Measurements from ENCODE around the gene HAND2. TPM values are rescaled to one million over a fixed set of nuclear protein-coding genes. Genes with fewer than 3 reads are reported as not detected.

The HAND2 gene
- total RNA-seq, 1 donor from 2014 or later, result 26.0 TPM

DNA sequence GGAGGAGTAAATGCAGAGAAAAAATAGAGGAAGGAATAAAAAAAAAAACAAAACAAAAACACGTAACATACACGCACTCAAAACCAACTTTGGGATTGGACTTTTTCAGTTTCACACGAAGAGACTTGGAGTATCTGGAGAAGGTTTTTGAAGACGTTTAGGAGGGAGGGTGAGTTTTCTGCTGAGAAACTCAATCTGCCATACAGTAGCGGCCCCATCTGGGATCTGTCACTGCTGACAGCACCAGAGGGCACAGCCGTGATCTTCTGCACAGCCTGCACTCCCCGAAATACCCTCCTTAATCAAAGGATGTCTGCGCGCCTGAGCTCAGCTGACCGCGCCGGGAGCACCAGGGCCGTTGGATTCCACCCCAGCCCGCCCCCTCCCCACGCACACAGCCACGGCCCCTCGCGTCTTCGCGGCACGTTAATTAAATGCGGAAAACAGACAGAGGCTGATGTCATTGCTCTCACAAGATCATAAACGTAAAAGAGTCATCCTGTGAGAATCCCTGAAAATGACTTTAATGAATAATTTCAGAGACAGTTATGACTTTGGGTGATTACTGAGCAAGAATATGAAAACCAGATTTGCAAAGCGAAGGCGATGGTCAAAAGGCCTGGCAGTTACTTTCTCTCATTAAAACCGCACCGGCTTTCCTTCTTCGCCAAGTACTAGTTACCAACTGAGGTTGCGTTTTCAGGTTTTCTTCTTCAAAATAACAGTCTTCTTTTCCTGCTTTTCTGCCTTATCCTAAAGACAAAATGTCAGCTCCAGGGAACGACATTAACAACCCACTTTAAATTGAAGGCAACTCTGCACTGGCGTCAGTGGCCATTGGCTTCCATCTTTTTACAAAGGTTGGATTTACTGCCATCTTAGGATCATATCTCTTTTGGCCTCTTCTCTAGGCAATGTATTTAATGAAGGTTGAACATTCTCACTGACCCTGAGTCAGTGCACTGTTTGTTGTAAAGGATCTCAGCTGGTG lies 10.6 kb downstream of the HAND2 start:
- peaks cover 46% of the 10 kb centered on the region for H3K4me1 ChIP-seq
- no peak for TF ChIP-seq POLR2AphosphoS5 (IDR thresholded peaks at IDR 0.05; ENCODE audit: insufficient read depth in 1 of 2, low read depth in 1 of 2)
- TF ChIP-seq POLR2A (IDR thresholded peaks at IDR 0.05), result no peak
- TF ChIP-seq, protein P1, sequence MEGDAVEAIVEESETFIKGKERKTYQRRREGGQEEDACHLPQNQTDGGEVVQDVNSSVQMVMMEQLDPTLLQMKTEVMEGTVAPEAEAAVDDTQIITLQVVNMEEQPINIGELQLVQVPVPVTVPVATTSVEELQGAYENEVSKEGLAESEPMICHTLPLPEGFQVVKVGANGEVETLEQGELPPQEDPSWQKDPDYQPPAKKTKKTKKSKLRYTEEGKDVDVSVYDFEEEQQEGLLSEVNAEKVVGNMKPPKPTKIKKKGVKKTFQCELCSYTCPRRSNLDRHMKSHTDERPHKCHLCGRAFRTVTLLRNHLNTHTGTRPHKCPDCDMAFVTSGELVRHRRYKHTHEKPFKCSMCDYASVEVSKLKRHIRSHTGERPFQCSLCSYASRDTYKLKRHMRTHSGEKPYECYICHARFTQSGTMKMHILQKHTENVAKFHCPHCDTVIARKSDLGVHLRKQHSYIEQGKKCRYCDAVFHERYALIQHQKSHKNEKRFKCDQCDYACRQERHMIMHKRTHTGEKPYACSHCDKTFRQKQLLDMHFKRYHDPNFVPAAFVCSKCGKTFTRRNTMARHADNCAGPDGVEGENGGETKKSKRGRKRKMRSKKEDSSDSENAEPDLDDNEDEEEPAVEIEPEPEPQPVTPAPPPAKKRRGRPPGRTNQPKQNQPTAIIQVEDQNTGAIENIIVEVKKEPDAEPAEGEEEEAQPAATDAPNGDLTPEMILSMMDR (IDR thresholded peaks at IDR 0.05), result no peak
- no peaks in the 10 kb centered on the region for H3K9me3 ChIP-seq
- peak in 1 of 2 donors; percentile 40 for DNase-seq (ENCODE audit: extremely low spot score in 2 of 2)
- H3K4me3 ChIP-seq, result peak overlapping the region; percentile 2 to 17
- intact Hi-C loops (cut with DNase I), result no loop called here
- no peaks in the 10 kb centered on the region for H3K36me3 ChIP-seq
- H3K27me3 ChIP-seq, result peaks cover 4% of the 10 kb centered on the region
- H3K27ac ChIP-seq, result peak overlapping the region; percentile 37

DNA sequence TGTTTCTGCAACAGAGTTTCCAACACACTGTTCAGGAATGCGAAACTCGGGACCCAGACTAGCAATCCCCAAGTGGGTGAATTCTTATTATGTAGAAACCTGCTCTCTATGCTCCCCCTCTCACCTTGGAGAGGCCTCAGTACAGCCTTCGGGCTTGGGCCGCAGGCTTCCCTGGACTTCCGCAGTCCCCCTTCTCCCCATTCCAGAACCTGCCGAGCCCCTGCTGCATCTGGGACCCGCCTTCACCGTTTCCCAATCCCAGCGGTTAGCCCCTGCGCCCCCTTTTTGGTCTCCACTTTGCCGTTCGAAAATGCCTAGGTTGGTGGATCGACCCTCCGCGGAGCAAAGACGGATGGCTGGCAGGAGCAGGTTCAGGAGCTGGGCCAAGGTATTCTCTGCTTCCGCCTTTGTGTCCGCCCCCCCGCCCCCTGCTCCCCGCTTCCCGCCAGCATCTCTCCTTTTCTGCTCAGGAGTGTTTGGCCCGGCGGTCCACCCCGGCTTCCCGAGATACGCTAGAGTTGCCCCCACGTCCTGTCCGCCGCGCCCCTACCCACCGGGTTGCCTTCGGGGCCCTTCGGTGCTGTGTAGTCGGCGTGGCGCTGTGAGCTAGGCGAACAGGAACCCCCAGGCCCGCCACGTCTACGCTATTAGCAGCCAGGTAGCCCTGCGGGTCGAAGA lies 11.5 kb downstream of the HAND2 start:
- H3K27me3 ChIP-seq, result peaks cover 4% of the 10 kb centered on the region
- H3K4me3 ChIP-seq, result peak overlapping the region; percentile 2 to 17

DNA sequence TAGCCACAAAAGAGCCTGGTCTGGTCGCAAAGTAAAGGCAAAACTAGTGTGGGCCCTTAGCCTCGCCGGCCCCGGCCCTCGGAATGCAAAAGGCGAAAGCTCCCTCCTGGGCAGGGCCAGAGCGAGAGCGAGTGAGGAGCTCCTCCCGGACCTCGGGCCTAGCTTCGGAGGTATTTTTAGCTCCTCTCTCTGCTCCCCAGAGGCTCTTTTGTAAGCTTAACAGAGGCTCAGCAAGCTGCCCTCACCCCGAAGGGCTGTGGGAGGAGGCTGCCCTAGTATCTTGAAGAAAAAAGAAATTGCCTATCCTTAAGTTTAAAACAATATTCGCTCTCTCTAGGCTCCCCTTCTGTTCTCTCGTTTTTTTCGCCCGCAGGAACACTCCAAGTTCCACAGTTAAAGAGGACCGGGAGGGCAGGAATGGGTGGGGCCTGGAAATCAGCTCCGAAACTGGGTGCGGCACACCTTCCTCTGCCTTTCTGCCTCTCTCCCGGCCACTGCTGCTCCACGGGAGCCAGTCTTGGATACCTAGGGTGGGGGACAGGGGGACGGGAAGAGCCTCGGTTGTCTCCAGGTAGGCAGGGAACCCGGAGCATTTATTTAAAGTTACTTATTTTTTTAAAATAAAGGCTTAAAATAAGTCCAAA lies 12.1 kb downstream of the HAND2 start:
- peaks cover 42% of the 10 kb centered on the region for H3K4me1 ChIP-seq
- no peaks in the 10 kb centered on the region for H3K9me3 ChIP-seq
- TF ChIP-seq POLR2AphosphoS5 (IDR thresholded peaks at IDR 0.05; ENCODE audit: insufficient read depth in 1 of 2, low read depth in 1 of 2), result no peak
- TF ChIP-seq POLR2A (IDR thresholded peaks at IDR 0.05), result no peak
- TF ChIP-seq, protein P1 (IDR thresholded peaks at IDR 0.05), result no peak
- intact Hi-C loops (cut with DNase I), result no loop called here
- H3K4me3 ChIP-seq, result no peak overlapping the region
- no peaks in the 10 kb centered on the region for H3K36me3 ChIP-seq
- peaks cover 4% of the 10 kb centered on the region for H3K27me3 ChIP-seq
- peak; percentile 56 to 61 for DNase-seq (ENCODE audit: extremely low spot score in 2 of 2)
- peak overlapping the region; percentile 37 for H3K27ac ChIP-seq

More for the DNA sequence above, 11.5 kb downstream of the HAND2 start:
- H3K4me1 ChIP-seq, result peaks cover 45% of the 10 kb centered on the region
- peak overlapping the region; percentile 37 for H3K27ac ChIP-seq
- no peaks in the 10 kb centered on the region for H3K36me3 ChIP-seq
- H3K9me3 ChIP-seq, result no peaks in the 10 kb centered on the region
- DNase-seq (ENCODE audit: extremely low spot score in 2 of 2), result peak; percentile 72 to 82
- no peak for TF ChIP-seq POLR2A (IDR thresholded peaks at IDR 0.05)
- no peak for TF ChIP-seq POLR2AphosphoS5 (IDR thresholded peaks at IDR 0.05; ENCODE audit: insufficient read depth in 1 of 2, low read depth in 1 of 2)
- TF ChIP-seq, protein P1 (IDR thresholded peaks at IDR 0.05), result no peak
- intact Hi-C loops (cut with DNase I), result no loop called here

DNA sequence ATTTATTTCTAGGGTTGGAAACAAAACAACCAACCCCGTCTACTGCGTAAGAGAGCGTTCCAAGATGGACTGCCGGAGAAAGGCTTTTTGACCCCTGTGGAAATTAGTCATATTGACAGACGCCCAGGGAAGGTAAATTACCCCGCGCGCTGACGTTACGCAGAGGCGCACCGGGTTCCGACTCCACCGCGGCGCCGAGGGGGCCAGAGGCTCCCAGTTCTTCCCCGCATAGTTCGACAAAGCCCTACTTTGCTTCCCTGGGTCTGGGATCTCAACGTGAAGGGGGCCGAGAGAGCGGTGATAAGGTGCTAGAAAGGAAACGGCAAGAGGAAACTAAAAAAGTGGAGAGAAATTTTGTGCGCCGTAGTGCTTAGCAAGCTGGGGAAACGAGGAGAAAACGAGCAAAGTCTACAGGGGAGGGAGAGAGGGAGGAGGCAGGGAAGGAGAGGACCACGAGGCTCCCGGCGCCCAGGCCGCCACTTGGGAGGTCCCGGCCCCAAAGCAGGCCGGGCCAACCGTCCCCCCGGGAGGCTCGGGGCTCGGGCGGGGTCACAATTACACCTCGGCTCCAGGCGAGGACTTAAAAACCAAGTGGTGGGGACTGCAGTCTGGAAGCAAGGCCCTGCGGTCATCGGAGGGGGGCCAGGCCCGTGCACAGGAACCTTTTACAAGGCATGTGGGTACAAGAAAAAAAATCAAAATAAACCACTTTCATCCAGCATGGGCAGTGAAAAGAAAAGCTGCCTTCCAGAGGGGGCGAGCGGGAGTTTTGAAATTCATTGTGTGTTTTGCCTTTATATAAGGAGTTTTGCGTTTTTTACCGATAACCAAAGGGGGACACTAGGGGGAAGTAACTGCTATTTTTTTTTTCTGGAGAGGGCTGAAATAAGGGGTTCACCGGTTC lies 13.2 kb downstream of the HAND2 start:
- no peak overlapping the region for H3K4me3 ChIP-seq
- no peak for TF ChIP-seq POLR2AphosphoS5 (IDR thresholded peaks at IDR 0.05; ENCODE audit: insufficient read depth in 1 of 2, low read depth in 1 of 2)
- TF ChIP-seq POLR2A (IDR thresholded peaks at IDR 0.05), result no peak
- TF ChIP-seq, protein P1 (IDR thresholded peaks at IDR 0.05), result no peak
- peaks cover 36% of the 10 kb centered on the region for H3K4me1 ChIP-seq
- H3K27ac ChIP-seq, result peak overlapping the region; percentile 2
- H3K27me3 ChIP-seq, result peaks cover 4% of the 10 kb centered on the region
- intact Hi-C loops (cut with DNase I), result no loop called here
- DNase-seq (ENCODE audit: extremely low spot score in 2 of 2), result no peak
- no peaks in the 10 kb centered on the region for H3K36me3 ChIP-seq
- H3K9me3 ChIP-seq, result no peaks in the 10 kb centered on the region

Data from vagina (tissue), 2 donors.